Activated CD4-positive, alpha-beta memory T cell treated with anti-CD3 and anti-CD28 coated beads, Interleukin-2, amount 10 ng/mL, durations not matched to agents 7 days and 5 days (primary cell): Measurements from ENCODE around the gene LIPF. TPM values are rescaled to one million over a fixed set of nuclear protein-coding genes. Genes with fewer than 3 reads are reported as not detected.

Source experiments
- total RNA-seq, 2 experiments: library from RNA; stranded (reverse); gene quantifications; one replicate each; pipeline ENCODE4 v1.2.3, GENCODE V29; 2021

LIPF gene
- total RNA-seq, 2 experiments from 2014 or later = not detected

Other genes with a start within 250 kb of the LIPF start
- gene RNLS, start 81.1 kb upstream of the LIPF start, total RNA-seq = 1 to 10 TPM; 1.3 to 2.2 TPM
- gene LIPJ, start 77.7 kb upstream of the LIPF start, total RNA-seq = not detected
- not detected for gene LIPK, start 41.8 kb downstream of the LIPF start, total RNA-seq
- gene LIPN, start 95.6 kb downstream of the LIPF start, total RNA-seq = not detected
- gene LIPM, start 138.3 kb downstream of the LIPF start, total RNA-seq = not detected
- under 1 TPM; 0.15 to 0.18 TPM for gene ANKRD22, start 187.4 kb downstream of the LIPF start, total RNA-seq
- 10 to 100 TPM; 43.2 to 48.5 TPM for gene STAMBPL1, start 215.8 kb downstream of the LIPF start, total RNA-seq